ENCODE data around the gene KDM4B. TPM values are rescaled to one million over a fixed set of nuclear protein-coding genes. Genes with fewer than 3 reads are reported as not detected.

KDM4B gene
- polyA plus RNA-seq, 3 donors = 6.4 to 22.7 (median 12.7) TPM

DNA sequence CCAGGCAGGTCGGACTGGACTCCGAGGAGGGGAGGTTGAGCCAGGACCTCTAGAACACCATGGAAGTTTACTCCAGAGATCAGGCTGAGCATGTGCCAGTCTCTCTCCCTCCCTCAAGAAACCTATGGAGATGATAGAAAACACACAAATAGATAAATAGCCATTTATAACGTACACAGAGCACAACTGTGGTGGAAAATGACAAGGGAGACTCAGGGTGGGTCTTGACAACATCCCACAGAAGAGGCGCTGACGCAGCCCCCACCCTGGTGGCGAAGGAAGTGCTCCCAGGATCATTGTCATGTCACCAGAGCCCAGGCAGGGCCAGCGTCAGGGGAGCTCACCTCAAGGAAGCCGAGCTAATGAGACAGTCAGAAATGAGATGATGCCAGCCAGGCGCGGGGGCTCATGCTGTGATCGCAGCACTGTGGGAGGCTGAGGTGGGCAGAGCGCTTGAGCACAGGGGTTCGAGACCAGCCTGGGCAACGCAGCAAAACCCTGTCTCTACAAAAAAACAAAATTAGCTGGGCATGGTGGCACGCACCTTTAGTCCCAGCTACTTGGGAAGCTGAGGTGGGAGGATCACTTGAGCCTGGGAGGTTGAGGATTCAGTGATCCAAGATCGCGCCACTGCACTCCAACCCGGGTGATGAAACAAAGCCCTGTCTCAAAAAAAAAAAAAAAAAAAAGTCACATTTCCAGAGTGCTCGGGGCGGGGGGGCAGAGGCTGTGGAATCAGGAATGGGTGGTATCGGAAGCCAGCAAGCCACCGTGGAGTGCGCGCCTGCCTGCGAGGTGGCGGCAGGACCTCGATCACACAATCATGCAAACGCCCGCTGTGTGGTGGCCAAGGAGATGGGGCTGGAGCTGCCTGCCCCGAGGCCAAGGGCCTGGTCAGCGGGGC lies 178.4 kb downstream of the KDM4B start:
- H3K4me1 ChIP-seq (ENCODE audit: control insufficient read depth in 1 of 2, insufficient read depth in 2 of 2, low read length in 2 of 2) = no peaks in the 10 kb centered on the region
- intact Hi-C loops (cut with micrococcal nuclease) = no loop called here
- TF ChIP-seq, protein P1, sequence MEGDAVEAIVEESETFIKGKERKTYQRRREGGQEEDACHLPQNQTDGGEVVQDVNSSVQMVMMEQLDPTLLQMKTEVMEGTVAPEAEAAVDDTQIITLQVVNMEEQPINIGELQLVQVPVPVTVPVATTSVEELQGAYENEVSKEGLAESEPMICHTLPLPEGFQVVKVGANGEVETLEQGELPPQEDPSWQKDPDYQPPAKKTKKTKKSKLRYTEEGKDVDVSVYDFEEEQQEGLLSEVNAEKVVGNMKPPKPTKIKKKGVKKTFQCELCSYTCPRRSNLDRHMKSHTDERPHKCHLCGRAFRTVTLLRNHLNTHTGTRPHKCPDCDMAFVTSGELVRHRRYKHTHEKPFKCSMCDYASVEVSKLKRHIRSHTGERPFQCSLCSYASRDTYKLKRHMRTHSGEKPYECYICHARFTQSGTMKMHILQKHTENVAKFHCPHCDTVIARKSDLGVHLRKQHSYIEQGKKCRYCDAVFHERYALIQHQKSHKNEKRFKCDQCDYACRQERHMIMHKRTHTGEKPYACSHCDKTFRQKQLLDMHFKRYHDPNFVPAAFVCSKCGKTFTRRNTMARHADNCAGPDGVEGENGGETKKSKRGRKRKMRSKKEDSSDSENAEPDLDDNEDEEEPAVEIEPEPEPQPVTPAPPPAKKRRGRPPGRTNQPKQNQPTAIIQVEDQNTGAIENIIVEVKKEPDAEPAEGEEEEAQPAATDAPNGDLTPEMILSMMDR (IDR thresholded peaks at IDR 0.05) = no peak

GRCh38 chr19:5147978-5148793 lies 179.3 kb downstream of the KDM4B start:
- Histone ChIP-seq H3K9me3 (replicated peaks in 1 of 2; ENCODE audit: control insufficient read depth in 1 of 2, insufficient read depth in 1 of 2, low read length in 2 of 2) (no peaks in the 10 kb centered on the region), H3K4me2 (replicated peaks; ENCODE audit: extremely low read depth, low read length, poor library complexity, severe bottlenecking) (no peak overlapping the region), H3K4me1 (ENCODE audit: control insufficient read depth in 1 of 2, insufficient read depth in 2 of 2, low read length in 2 of 2) (no peaks in the 10 kb centered on the region), H3K9ac (ENCODE audit: insufficient read depth, low read length, poor library complexity, severe bottlenecking) (no peak overlapping the region), H3K79me2 (ENCODE audit: insufficient read depth, low read length) (no peaks in the 10 kb centered on the region), H3K4me3 (replicated peaks in 1 of 3; ENCODE audit: low read depth in 2 of 3, low read length in 3 of 3) (no peak overlapping the region), H4K20me1 (ENCODE audit: insufficient read depth, low read length) (peaks cover 14% of the 10 kb centered on the region), H3K27me3 (ENCODE audit: control insufficient read depth in 2 of 2, insufficient read depth in 2 of 2, low read length in 2 of 2) (no peaks in the 10 kb centered on the region), H3K27ac (ENCODE audit: low read depth in 1 of 2, low read length in 2 of 2) (no peak overlapping the region), H2AFZ (ENCODE audit: insufficient read depth, low read depth, low read length, poor library complexity, severe bottlenecking) (no peak overlapping the region), H3K36me3 (replicated peaks in 1 of 2; ENCODE audit: control insufficient read depth in 1 of 2, insufficient read depth in 2 of 2, low read length in 2 of 2) (peaks cover 51 to 66% of the 10 kb centered on the region in 2 donors)
- Mint-ChIP-seq H3K36me3 (peaks cover 43 to 65% of the 10 kb centered on the region in 2 donors), H3K4me3 (no peak overlapping the region), H3K27me3 (ENCODE audit: low read depth in 3 of 3) (peaks cover 0 to 2% (median 0%) of the 10 kb centered on the region in 3 donors), H3K9me3 (peaks cover 0 to 2% (median 0%) of the 10 kb centered on the region in 7 donors), H3K4me1 (no peaks in the 10 kb centered on the region), H3K27ac (no peak overlapping the region)
- DNase-seq = no peak
- 92% methylated on average over 33 of the region's 42 CpGs for WGBS (ENCODE audit: insufficient coverage)
- intact Hi-C loops (cut with micrococcal nuclease) = no loop called here
- TF ChIP-seq, protein P1 (IDR thresholded peaks at IDR 0.05) = no peak

More for the DNA sequence above, 178.4 kb downstream of the KDM4B start:
- no peak overlapping the region for H2AFZ ChIP-seq (ENCODE audit: insufficient read depth, low read depth, low read length, poor library complexity, severe bottlenecking)
- H3K4me1 Mint-ChIP-seq = no peaks in the 10 kb centered on the region
- no peak overlapping the region for H3K4me3 ChIP-seq (replicated peaks in 1 of 3; ENCODE audit: low read depth in 2 of 3, low read length in 3 of 3)
- H4K20me1 ChIP-seq (ENCODE audit: insufficient read depth, low read length) = peaks cover 23% of the 10 kb centered on the region
- peaks cover 55 to 74% of the 10 kb centered on the region in 2 donors for H3K36me3 ChIP-seq (replicated peaks in 1 of 2; ENCODE audit: control insufficient read depth in 1 of 2, insufficient read depth in 2 of 2, low read length in 2 of 2)
- no peak overlapping the region for H3K4me3 Mint-ChIP-seq
- H3K27me3 ChIP-seq (ENCODE audit: control insufficient read depth in 2 of 2, insufficient read depth in 2 of 2, low read length in 2 of 2) = no peaks in the 10 kb centered on the region
- H3K27ac Mint-ChIP-seq = peak overlapping the region in 1 of 7 donors; percentile 55
- H3K4me2 ChIP-seq (replicated peaks; ENCODE audit: extremely low read depth, low read length, poor library complexity, severe bottlenecking) = no peak overlapping the region
- no peak overlapping the region for H3K9ac ChIP-seq (ENCODE audit: insufficient read depth, low read length, poor library complexity, severe bottlenecking)
- H3K36me3 Mint-ChIP-seq = peaks cover 47 to 74% of the 10 kb centered on the region in 2 donors
- H3K9me3 ChIP-seq (replicated peaks in 1 of 2; ENCODE audit: control insufficient read depth in 1 of 2, insufficient read depth in 1 of 2, low read length in 2 of 2) = no peaks in the 10 kb centered on the region
- peaks cover 0 to 2% (median 0%) of the 10 kb centered on the region in 3 donors for H3K27me3 Mint-ChIP-seq (ENCODE audit: low read depth in 3 of 3)
- WGBS (ENCODE audit: insufficient coverage) = 97% methylated on average over 21 of the region's 31 CpGs
- H3K27ac ChIP-seq (ENCODE audit: low read depth in 1 of 2, low read length in 2 of 2) = no peak overlapping the region
- no peak for DNase-seq
- peaks cover 0 to 2% (median 0%) of the 10 kb centered on the region in 7 donors for H3K9me3 Mint-ChIP-seq
- no peaks in the 10 kb centered on the region for H3K79me2 ChIP-seq (ENCODE audit: insufficient read depth, low read length)

All from CD14-positive monocyte (primary cell).